SK-N-SH treated with all-trans-retinoic acid at 6 μM for 48 hours (cell line): Measurements from ENCODE around the gene PCBP3.

Experiments
- BACH2 ChIP-seq: fragments of 250-450 bp; sonication (Bioruptor Pico); IDR thresholded peaks from 2 replicates; pipeline ENCODE4 v1.9.0; 2021; ENCODE audit warnings: mild to moderate bottlenecking, borderline replicate concordance
- GLIS3 ChIP-seq: fragments of 250-450 bp; sonication (Bioruptor Pico); IDR thresholded peaks from 2 replicates; pipeline ENCODE4 v1.5.0; 2020; ENCODE audit warnings: mild to moderate bottlenecking, moderate library complexity
- PPARA ChIP-seq: fragments of 250-450 bp; sonication (Bioruptor Pico); IDR thresholded peaks from 2 replicates; pipeline ENCODE4 v1.5.0; 2020; ENCODE audit warnings: mild to moderate bottlenecking, borderline replicate concordance
- TCF4 ChIP-seq: fragments of 250-450 bp; sonication (Bioruptor Pico); IDR thresholded peaks from 2 replicates; pipeline ENCODE4 v1.8.0; 2021; ENCODE audit warnings: mild to moderate bottlenecking, moderate library complexity, borderline replicate concordance
- ZFP30 ChIP-seq: fragments of 450-650 bp; formaldehyde crosslinking; IDR thresholded peaks from 2 replicates; pipeline ENCODE4 v1.5.0; 2022; ENCODE audit warnings: mild to moderate bottlenecking, moderate library complexity
- TF ChIP-seq, protein P1 (sequence below): fragments of 250-450 bp; sonication (Bioruptor Pico); IDR thresholded peaks from 2 replicates; pipeline ENCODE4 v1.8.0; 2020; ENCODE audit warnings: mild to moderate bottlenecking, moderate library complexity, borderline replicate concordance

DNA sequence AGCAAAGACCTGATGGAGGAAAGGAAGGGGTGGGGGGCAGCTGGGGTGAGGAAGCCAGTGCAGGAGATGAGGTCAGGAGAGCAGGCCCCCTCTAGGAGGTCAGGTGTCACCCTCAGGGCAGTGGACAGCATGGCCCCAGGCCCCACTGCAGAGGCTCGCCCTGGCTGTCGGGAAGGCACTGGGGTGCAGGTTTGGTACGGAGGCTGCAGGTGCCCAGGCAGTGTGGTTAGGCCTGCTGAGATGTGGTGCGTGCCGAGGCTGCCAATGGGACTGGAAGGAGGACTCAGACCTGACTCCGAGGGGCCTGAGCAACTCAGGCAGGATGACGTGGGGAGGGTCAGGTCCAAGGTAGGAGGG lies 82.3 kb downstream of the PCBP3 start:
- TF ChIP-seq, protein P1, sequence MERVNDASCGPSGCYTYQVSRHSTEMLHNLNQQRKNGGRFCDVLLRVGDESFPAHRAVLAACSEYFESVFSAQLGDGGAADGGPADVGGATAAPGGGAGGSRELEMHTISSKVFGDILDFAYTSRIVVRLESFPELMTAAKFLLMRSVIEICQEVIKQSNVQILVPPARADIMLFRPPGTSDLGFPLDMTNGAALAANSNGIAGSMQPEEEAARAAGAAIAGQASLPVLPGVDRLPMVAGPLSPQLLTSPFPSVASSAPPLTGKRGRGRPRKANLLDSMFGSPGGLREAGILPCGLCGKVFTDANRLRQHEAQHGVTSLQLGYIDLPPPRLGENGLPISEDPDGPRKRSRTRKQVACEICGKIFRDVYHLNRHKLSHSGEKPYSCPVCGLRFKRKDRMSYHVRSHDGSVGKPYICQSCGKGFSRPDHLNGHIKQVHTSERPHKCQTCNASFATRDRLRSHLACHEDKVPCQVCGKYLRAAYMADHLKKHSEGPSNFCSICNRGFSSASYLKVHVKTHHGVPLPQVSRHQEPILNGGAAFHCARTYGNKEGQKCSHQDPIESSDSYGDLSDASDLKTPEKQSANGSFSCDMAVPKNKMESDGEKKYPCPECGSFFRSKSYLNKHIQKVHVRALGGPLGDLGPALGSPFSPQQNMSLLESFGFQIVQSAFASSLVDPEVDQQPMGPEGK (CRISPR knock-in tag) = no peak
- TF ChIP-seq BACH2 (CRISPR knock-in tag) (no peak), ZFP30 (CRISPR knock-in tag) (no peak), GLIS3 (CRISPR knock-in tag) (no peak), TCF4 (CRISPR knock-in tag) (no peak), PPARA (no peak)
